Trophoblast cell (in vitro differentiated cells and primary cell): ENCODE data around the gene CACNA2D4.

Experiments
- DNase-seq, 2 donors: peaks; one replicate each; pipeline ENCODE4 v3.0.0-alpha.2; 2016
- H2AFZ ChIP-seq: 2 replicates; pipeline ENCODE4 v1.6.1; 2013; ENCODE audit warnings: low read length, moderate library complexity, mild to moderate bottlenecking; ENCODE audit not compliant: insufficient read depth, poor library complexity
- H2AK5ac ChIP-seq: 2 replicates; pipeline ENCODE4 v1.6.1; 2013; ENCODE audit warnings: mild to moderate bottlenecking, low read length
- H2BK120ac ChIP-seq: 2 replicates; pipeline ENCODE4 v1.6.1; 2013; ENCODE audit warnings: low read length, mild to moderate bottlenecking, moderate library complexity; ENCODE audit not compliant: insufficient read depth, poor library complexity
- H2BK12ac ChIP-seq: 2 replicates; pipeline ENCODE4 v1.6.1; 2013; ENCODE audit warnings: mild to moderate bottlenecking, low read length, moderate library complexity
- H2BK5ac ChIP-seq: 2 replicates; pipeline ENCODE4 v1.6.1; 2013; ENCODE audit warnings: low read length, low read depth, moderate library complexity, mild to moderate bottlenecking; ENCODE audit not compliant: poor library complexity
- H3K14ac ChIP-seq: 2 replicates; pipeline ENCODE4 v1.6.1; 2013; ENCODE audit warnings: mild to moderate bottlenecking, low read length
- H3K18ac ChIP-seq: 2 replicates; pipeline ENCODE4 v1.6.1; 2013; ENCODE audit warnings: mild to moderate bottlenecking, low read length
- H3K23ac ChIP-seq: 2 replicates; pipeline ENCODE4 v1.6.1; 2013; ENCODE audit warnings: low read length
- H3K27ac ChIP-seq: 2 replicates; pipeline ENCODE4 v1.5.1; 2013; ENCODE audit warnings: low read depth, mild to moderate bottlenecking, inconsistent platforms, low read length, moderate library complexity
- H3K27me3 ChIP-seq: 2 replicates; pipeline ENCODE4 v1.6.1; 2013; ENCODE audit warnings: inconsistent platforms, mild to moderate bottlenecking, low read length, moderate library complexity; ENCODE audit not compliant: insufficient read depth
- H3K36me3 ChIP-seq, 2 experiments: 1 replicate in 1 of 2; 2 replicates in 1 of 2; pipeline ENCODE4 v1.6.1; 2013; ENCODE audit warnings: low read length in 2 of 2, mild to moderate bottlenecking in 2 of 2, moderate library complexity in 1 of 2; ENCODE audit not compliant: insufficient read depth in 2 of 2, control insufficient read depth in 1 of 2
- H3K4ac ChIP-seq: 2 replicates; pipeline ENCODE4 v1.6.1; 2013; ENCODE audit warnings: low read depth, mild to moderate bottlenecking, low read length, moderate library complexity
- H3K4me1 ChIP-seq, 2 experiments: 1 replicate in 1 of 2; 2 replicates in 1 of 2; pipeline ENCODE4 v1.6.1; 2013; ENCODE audit warnings: low read length in 2 of 2, mild to moderate bottlenecking in 2 of 2, moderate library complexity in 1 of 2; ENCODE audit not compliant: insufficient read depth in 2 of 2, control insufficient read depth in 1 of 2
- H3K4me2 ChIP-seq: 2 replicates; pipeline ENCODE4 v1.6.1; 2013; ENCODE audit warnings: inconsistent platforms, mild to moderate bottlenecking, low read length, moderate library complexity
- H3K4me3 ChIP-seq: 2 replicates; pipeline ENCODE4 v1.5.1; 2013; ENCODE audit warnings: mild to moderate bottlenecking, low read depth, low read length, inconsistent platforms
- H3K79me1 ChIP-seq: one replicate; pipeline ENCODE4 v1.6.1; 2013; ENCODE audit warnings: low read length
- H3K79me2 ChIP-seq: 2 replicates; pipeline ENCODE4 v1.6.1; 2013; ENCODE audit warnings: low read length, mild to moderate bottlenecking; ENCODE audit not compliant: control insufficient read depth, insufficient read depth, poor library complexity
- H3K9ac ChIP-seq: 2 replicates; pipeline ENCODE4 v1.6.1; 2013; ENCODE audit warnings: mild to moderate bottlenecking, low read length
- H3K9me3 ChIP-seq: 2 replicates; pipeline ENCODE4 v1.6.1; 2013; ENCODE audit warnings: low read depth, mild to moderate bottlenecking, control low read depth, inconsistent platforms, low read length; ENCODE audit not compliant: insufficient read depth
- H4K12ac ChIP-seq: 2 replicates; pipeline ENCODE4 v1.6.1; 2013; ENCODE audit warnings: low read depth, mild to moderate bottlenecking, low read length, moderate library complexity
- H4K8ac ChIP-seq: 2 replicates; pipeline ENCODE4 v1.6.1; 2013; ENCODE audit warnings: low read depth, mild to moderate bottlenecking, low read length, moderate library complexity
- H4K91ac ChIP-seq: one replicate; pipeline ENCODE4 v1.6.1; 2013; ENCODE audit warnings: low read depth, mild to moderate bottlenecking, low read length, moderate library complexity
- WGBS: extraction: QIAGEN DNeasy Blood & Tissue Kit; methylation state at CpG from one replicate; pipeline ENCODE4 v1.1.7; 2013; ENCODE audit warnings: missing lambda C conversion rate; ENCODE audit not compliant: insufficient read length, insufficient coverage; ENCODE audit errors: extremely low coverage; 5-methylcytosine and 5-hydroxymethylcytosine counted together

The CACNA2D4 gene

DNA sequence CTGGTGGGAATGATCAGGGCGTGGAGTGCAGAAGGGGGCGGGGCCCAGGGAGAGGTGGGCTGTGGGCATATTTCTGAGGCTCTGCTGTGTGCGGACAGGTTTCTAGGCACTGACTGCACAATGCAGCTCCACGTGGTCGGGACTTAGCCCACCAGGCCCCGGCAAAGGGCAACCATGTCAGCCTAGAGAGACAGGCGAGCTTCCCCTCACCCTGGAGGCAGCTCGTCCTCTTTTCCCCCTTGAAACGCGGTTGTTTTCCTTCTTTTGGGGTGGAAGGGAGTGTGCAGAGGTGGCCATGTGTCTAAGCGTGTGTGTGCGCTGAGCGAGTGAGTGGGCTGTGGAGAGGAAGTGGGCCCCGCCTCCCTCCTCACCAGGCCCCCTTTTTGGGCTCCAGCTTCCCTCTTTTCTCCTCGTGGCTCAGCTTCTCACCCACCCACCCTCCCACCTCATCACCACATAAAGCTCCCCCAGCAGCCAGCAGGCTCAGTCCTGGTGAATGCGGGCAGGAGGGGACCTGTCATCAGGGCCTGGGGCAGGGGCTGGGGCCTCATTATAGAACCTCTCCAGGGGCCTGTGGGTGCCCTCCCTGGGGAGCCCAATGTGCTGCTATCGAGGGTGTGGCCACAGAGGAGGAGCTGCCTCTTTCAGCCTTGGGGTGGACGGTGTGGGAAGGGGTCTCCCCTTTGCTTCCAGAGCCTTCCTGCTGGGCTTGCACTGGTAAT is 76.1 kb downstream of the CACNA2D4 start:
- H3K9me3 ChIP-seq: no peaks in the 10 kb centered on the region
- no peak overlapping the region for H2BK120ac ChIP-seq
- no peak overlapping the region for H3K4me2 ChIP-seq
- no peak overlapping the region for H3K4me3 ChIP-seq
- no peak overlapping the region for H3K27ac ChIP-seq
- no peak overlapping the region for H4K91ac ChIP-seq
- WGBS: no CpG with 5 or more reads among the region's 18 CpGs
- no peak overlapping the region for H2BK5ac ChIP-seq
- H3K9ac ChIP-seq: no peak overlapping the region
- no peak for DNase-seq
- no peak overlapping the region for H4K8ac ChIP-seq
- no peak overlapping the region for H2AFZ ChIP-seq
- H3K79me1 ChIP-seq: no peaks in the 10 kb centered on the region
- no peak overlapping the region for H2BK12ac ChIP-seq
- no peak overlapping the region for H4K12ac ChIP-seq
- no peaks in the 10 kb centered on the region for H3K79me2 ChIP-seq
- no peak overlapping the region for H3K14ac ChIP-seq
- H3K36me3 ChIP-seq: no peaks in the 10 kb centered on the region
- H3K27me3 ChIP-seq: no peaks in the 10 kb centered on the region
- H3K4me1 ChIP-seq: peaks cover 3 to 4% of the 10 kb centered on the region in 2 experiments
- H3K18ac ChIP-seq: no peak overlapping the region
- no peak overlapping the region for H3K4ac ChIP-seq
- H2AK5ac ChIP-seq: no peak overlapping the region
- H3K23ac ChIP-seq: no peak overlapping the region

DNA sequence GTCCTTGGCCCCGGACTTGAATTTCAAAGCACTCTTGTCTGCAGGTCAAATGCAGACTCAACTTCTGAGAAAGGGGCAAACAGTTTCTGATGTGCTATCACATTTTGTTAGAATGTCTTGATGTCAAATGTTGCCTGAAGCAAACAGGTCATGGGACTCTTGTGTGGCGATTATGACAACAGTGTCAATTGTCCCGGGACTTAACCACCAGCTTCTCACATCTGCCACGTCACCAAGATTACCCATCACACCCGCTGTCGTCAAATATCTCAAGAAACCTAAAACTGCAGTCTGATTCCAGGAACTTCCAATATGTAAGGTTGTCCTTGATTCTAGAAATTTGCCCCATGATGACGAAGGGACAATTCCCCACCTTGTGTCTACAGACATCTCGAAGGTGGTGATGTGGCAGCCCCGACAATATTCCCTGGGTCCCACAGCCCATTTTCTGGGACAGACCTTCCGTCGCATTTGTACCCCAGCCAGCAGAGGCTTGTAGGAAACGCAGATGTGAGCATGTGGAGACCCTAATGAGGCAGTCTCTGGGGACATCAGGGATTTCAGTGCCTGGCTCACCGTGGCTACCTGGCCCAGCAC is 76.8 kb downstream of the CACNA2D4 start:
- H2BK5ac ChIP-seq: no peak overlapping the region
- no peak overlapping the region for H2BK12ac ChIP-seq
- no peaks in the 10 kb centered on the region for H3K27me3 ChIP-seq
- no peak overlapping the region for H2AK5ac ChIP-seq
- no peak overlapping the region for H3K18ac ChIP-seq
- H3K4me1 ChIP-seq: peaks cover 3 to 4% of the 10 kb centered on the region in 2 experiments
- H3K79me2 ChIP-seq: no peaks in the 10 kb centered on the region
- no peak for DNase-seq
- H4K91ac ChIP-seq: no peak overlapping the region
- H3K4me3 ChIP-seq: no peak overlapping the region
- H2AFZ ChIP-seq: no peak overlapping the region
- H3K9me3 ChIP-seq: no peaks in the 10 kb centered on the region
- H3K36me3 ChIP-seq: no peaks in the 10 kb centered on the region
- H3K4me2 ChIP-seq: no peak overlapping the region
- H2BK120ac ChIP-seq: no peak overlapping the region
- no peaks in the 10 kb centered on the region for H3K79me1 ChIP-seq
- WGBS: no CpG with 5 or more reads among the region's 13 CpGs
- no peak overlapping the region for H3K14ac ChIP-seq
- no peak overlapping the region for H3K27ac ChIP-seq
- no peak overlapping the region for H3K4ac ChIP-seq
- H3K23ac ChIP-seq: no peak overlapping the region
- no peak overlapping the region for H4K8ac ChIP-seq
- H3K9ac ChIP-seq: no peak overlapping the region
- H4K12ac ChIP-seq: no peak overlapping the region

DNA sequence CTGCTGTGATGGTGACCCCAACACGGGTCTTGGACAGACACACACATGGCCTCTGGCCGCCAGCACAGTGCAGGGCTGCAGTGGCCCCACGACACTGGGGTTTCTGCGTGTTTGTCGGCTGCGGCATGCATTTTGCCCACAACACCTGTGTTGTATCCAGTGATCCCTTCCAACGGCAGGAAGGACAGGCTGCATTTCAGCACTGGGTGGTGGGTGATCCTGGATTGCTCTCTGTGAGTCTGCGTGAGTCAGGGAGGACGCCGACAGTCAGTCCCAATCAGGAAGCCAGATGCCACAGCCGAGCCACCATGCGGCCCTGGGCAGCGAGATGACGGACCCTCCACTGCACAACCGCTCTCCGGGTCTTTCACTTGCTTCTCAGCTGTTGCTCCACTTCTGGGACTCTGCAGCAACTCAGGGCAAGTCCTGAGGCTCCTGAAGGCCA is 77.4 kb downstream of the CACNA2D4 start:
- Histone ChIP-seq H2BK12ac (no peak overlapping the region), H2BK5ac (no peak overlapping the region), H3K27ac (no peak overlapping the region), H3K4me1 (peaks cover 3 to 4% of the 10 kb centered on the region in 2 experiments), H3K79me1 (no peaks in the 10 kb centered on the region), H3K18ac (no peak overlapping the region), H4K12ac (no peak overlapping the region), H3K4ac (no peak overlapping the region), H2BK120ac (no peak overlapping the region), H4K91ac (no peak overlapping the region), H3K14ac (no peak overlapping the region), H3K79me2 (no peaks in the 10 kb centered on the region), H4K8ac (no peak overlapping the region), H3K4me3 (no peak overlapping the region), H3K4me2 (no peak overlapping the region), H3K9me3 (no peaks in the 10 kb centered on the region), H3K27me3 (no peaks in the 10 kb centered on the region), H3K23ac (no peak overlapping the region), H2AK5ac (no peak overlapping the region), H3K36me3 (no peaks in the 10 kb centered on the region), H3K9ac (no peak overlapping the region), H2AFZ (no peak overlapping the region)
- WGBS: no CpG with 5 or more reads among the region's 16 CpGs
- no peak for DNase-seq

DNA sequence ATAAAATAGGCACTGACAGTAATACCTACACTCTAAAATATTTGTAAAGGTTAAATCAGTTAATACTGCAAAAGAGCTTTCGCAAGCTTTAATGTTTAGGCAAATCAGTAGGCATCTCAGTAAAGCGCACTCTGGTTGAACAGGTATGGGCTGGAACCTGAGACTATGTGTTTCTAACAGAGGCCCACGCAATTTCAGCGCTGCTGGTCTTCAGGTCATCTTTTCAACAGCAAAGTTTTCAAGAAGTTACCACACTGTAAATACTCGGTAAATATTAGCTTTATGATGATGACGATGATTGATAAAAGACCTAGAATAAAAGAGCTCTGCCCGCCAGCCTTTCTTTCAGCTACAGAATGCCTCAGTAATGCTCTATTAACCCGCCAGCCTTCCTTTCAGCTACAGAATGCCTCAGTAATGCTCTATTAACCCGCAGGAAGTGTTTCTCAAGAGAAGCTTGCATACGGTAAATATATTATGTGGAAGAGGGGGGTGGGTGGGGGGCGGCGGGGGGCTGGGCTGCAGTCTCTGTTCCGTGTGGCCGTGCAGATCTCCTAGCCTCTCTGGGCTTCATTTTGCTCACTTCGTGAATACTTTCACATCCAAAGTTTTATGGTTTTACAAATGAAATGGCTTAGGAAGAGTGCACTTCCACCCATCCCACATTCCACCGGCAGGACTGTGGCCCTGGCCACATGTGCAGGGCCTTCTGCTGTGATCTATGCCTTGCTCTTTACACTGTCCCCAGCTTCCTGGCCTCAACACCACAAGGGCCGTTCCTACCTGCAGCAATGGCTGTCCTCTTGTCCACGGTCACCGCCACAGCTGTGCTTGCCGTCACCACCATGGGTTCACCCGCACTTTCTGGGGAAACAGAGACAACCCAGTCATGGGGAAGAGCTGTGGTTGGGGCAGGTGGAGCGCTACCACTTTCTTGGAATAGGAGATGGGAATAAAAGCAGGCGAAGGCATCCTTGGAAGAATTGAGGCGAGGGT is 78.2 kb downstream of the CACNA2D4 start:
- no peak overlapping the region for H2AK5ac ChIP-seq
- no peaks in the 10 kb centered on the region for H3K79me1 ChIP-seq
- no peak overlapping the region for H3K23ac ChIP-seq
- no peak overlapping the region for H3K4ac ChIP-seq
- H2BK5ac ChIP-seq: no peak overlapping the region
- H2BK12ac ChIP-seq: no peak overlapping the region
- H3K18ac ChIP-seq: no peak overlapping the region
- H2BK120ac ChIP-seq: no peak overlapping the region
- H4K12ac ChIP-seq: no peak overlapping the region
- H3K9me3 ChIP-seq: no peaks in the 10 kb centered on the region
- H3K4me1 ChIP-seq: peaks cover 3 to 4% of the 10 kb centered on the region in 2 experiments
- no peak overlapping the region for H3K9ac ChIP-seq
- no CpG with 5 or more reads among the region's 24 CpGs for WGBS
- H3K4me3 ChIP-seq: no peak overlapping the region
- no peak overlapping the region for H4K8ac ChIP-seq
- H3K27me3 ChIP-seq: no peaks in the 10 kb centered on the region
- no peak overlapping the region for H2AFZ ChIP-seq
- H3K27ac ChIP-seq: no peak overlapping the region
- no peaks in the 10 kb centered on the region for H3K36me3 ChIP-seq
- DNase-seq: no peak
- H3K14ac ChIP-seq: no peak overlapping the region
- no peaks in the 10 kb centered on the region for H3K79me2 ChIP-seq
- no peak overlapping the region for H3K4me2 ChIP-seq
- H4K91ac ChIP-seq: no peak overlapping the region
